HEK293T (cell line): ENCODE results near the gene AMZ2.

Source experiments
- CTCF ChIA-PET: fragments of 350-600 bp; formaldehyde crosslinking; extraction: SDS; loops from one replicate; lab custom pipeline; 2021; ENCODE audit warnings: antibody characterized with exemption, inconsistent platforms; lab: Yijun Ruan, JAX
- POLR2A ChIA-PET: fragments of 350-600 bp; formaldehyde crosslinking; extraction: SDS; loops from one replicate; lab custom pipeline; 2020; ENCODE audit warnings: antibody characterized with exemption, inconsistent platforms; lab: Yijun Ruan, JAX
- DNase-seq: peaks from one replicate; pipeline ENCODE4 v3.0.0; 2012; ENCODE audit warnings: mixed read lengths; ENCODE audit errors: extremely low spot score
- ARNT ChIP-seq: fragments of 450-650 bp; IDR thresholded peaks from 2 replicates; pipeline ENCODE4 v1.6.1; 2017; ENCODE audit warnings: mild to moderate bottlenecking
- BHLHE40 ChIP-seq: fragments of 450-650 bp; IDR thresholded peaks from 2 replicates; pipeline ENCODE4 v1.6.1; 2016; ENCODE audit warnings: mild to moderate bottlenecking, moderate library complexity, borderline replicate concordance
- CTBP1 ChIP-seq: fragments of 450-650 bp; IDR thresholded peaks from 2 replicates; pipeline ENCODE4 v1.6.1; 2016; ENCODE audit warnings: borderline replicate concordance
- ELF4 ChIP-seq: fragments of 450-650 bp; IDR thresholded peaks from 2 replicates; pipeline ENCODE4 v1.6.1; 2017; ENCODE audit warnings: antibody characterized with exemption
- FOXA1 ChIP-seq: fragments of 450-650 bp; IDR thresholded peaks from 2 replicates; pipeline ENCODE4 v1.6.1; 2016; ENCODE audit warnings: mild to moderate bottlenecking
- FOXK2 ChIP-seq: fragments of 450-650 bp; IDR thresholded peaks from 2 replicates; pipeline ENCODE4 v1.6.1; 2016; ENCODE audit warnings: mild to moderate bottlenecking
- FOXM1 ChIP-seq: fragments of 450-650 bp; IDR thresholded peaks from 2 replicates; pipeline ENCODE4 v1.6.1; 2017; ENCODE audit warnings: mild to moderate bottlenecking, borderline replicate concordance
- HDGF ChIP-seq: fragments of 450-650 bp; IDR thresholded peaks from 2 replicates; pipeline ENCODE4 v1.6.1; 2017; ENCODE audit warnings: antibody characterized with exemption, borderline replicate concordance
- L3MBTL2 ChIP-seq: fragments of 450-650 bp; conservative IDR thresholded peaks from 2 replicates; pipeline ENCODE4 v1.6.1; 2016; ENCODE audit warnings: mild to moderate bottlenecking
- LEF1 ChIP-seq: fragments of 450-650 bp; IDR thresholded peaks from 2 replicates; pipeline ENCODE4 v1.6.1; 2017; ENCODE audit warnings: mild to moderate bottlenecking, borderline replicate concordance
- NFRKB ChIP-seq: fragments of 450-650 bp; IDR thresholded peaks from 2 replicates; pipeline ENCODE4 v1.6.1; 2016; ENCODE audit warnings: mild to moderate bottlenecking, moderate library complexity
- PKNOX1 ChIP-seq: fragments of 450-650 bp; IDR thresholded peaks from 2 replicates; pipeline ENCODE4 v1.6.1; 2016
- SP1 ChIP-seq: fragments of 450-650 bp; IDR thresholded peaks from 2 replicates; pipeline ENCODE4 v1.6.1; 2017
- SUZ12 ChIP-seq: fragments of 450-650 bp; IDR thresholded peaks from 2 replicates; pipeline ENCODE4 v1.6.1; 2016; ENCODE audit warnings: mild to moderate bottlenecking
- TARDBP ChIP-seq: fragments of 450-650 bp; IDR thresholded peaks from 2 replicates; pipeline ENCODE4 v1.6.1; 2016
- ZNF384 ChIP-seq: fragments of 450-650 bp; IDR thresholded peaks from 2 replicates; pipeline ENCODE4 v1.6.1; 2016

The AMZ2 gene

GRCh38 chr17:68296217-68297191 is 48.7 kb downstream of the AMZ2 start:
- ChIA-PET CTCF (no interaction called here), POLR2A (interaction anchor here (1.3 kb wide), 1 partner anchor 14 kb away, joined by 3 read pairs; no protein-coding TSS in a partner anchor)
- DNase-seq = no peak
- no peak for TF ChIP-seq HDGF
- no peak for TF ChIP-seq ZNF384
- no peak for TF ChIP-seq SUZ12
- no peak for TF ChIP-seq ARNT
- TF ChIP-seq BHLHE40 = no peak
- TF ChIP-seq NFRKB = no peak
- TF ChIP-seq L3MBTL2 = no peak

GRCh38 chr17:68297195-68297594 is 49.4 kb downstream of the AMZ2 start:
- POLR2A ChIA-PET = interaction anchor here (1.3 kb wide), 1 partner anchor 13 kb away, joined by 3 read pairs; no protein-coding TSS in a partner anchor
- CTCF ChIA-PET = no interaction called here
- DNase-seq = no peak
- TF ChIP-seq PKNOX1 (no peak), LEF1 (no peak)

- no peak for DNase-seq
- ChIA-PET CTCF (no interaction called here), POLR2A (no interaction called here)
- TF ChIP-seq TARDBP = no peak
- TF ChIP-seq ELF4 = no peak
- TF ChIP-seq BHLHE40 = no peak
- no peak for TF ChIP-seq ZNF384
- TF ChIP-seq ARNT = no peak
- TF ChIP-seq LEF1 = no peak
- TF ChIP-seq L3MBTL2 = no peak
- TF ChIP-seq SP1 = no peak
- no peak for TF ChIP-seq FOXA1
- TF ChIP-seq NFRKB = no peak
- TF ChIP-seq FOXK2 = no peak
- TF ChIP-seq CTBP1 = no peak
- no peak for TF ChIP-seq PKNOX1
- TF ChIP-seq HDGF = no peak
Measured at GRCh38 chr17:68298601-68299000, 50.8 kb downstream of the AMZ2 start.

- no peak for DNase-seq
- TF ChIP-seq SP1 = no peak
- TF ChIP-seq ELF4 = no peak
- TF ChIP-seq FOXM1 = no peak
- TF ChIP-seq L3MBTL2 = no peak
- no peak for TF ChIP-seq LEF1
- ChIA-PET CTCF (interaction anchor here (1.1 kb wide), 1 partner anchor 10 kb away, joined by 3 read pairs; no protein-coding TSS in a partner anchor), POLR2A (interaction anchor here (1.0 kb wide), 1 partner anchor 31 kb away, joined by 3 read pairs; no protein-coding TSS in a partner anchor)
Measured at GRCh38 chr17:68299817-68300216, 52.0 kb downstream of the AMZ2 start.

GRCh38 chr17:68301438-68301959 is 53.7 kb downstream of the AMZ2 start:
- TF ChIP-seq PKNOX1 = no peak
- TF ChIP-seq HDGF = no peak
- no peak for TF ChIP-seq ZNF384
- no peak for TF ChIP-seq BHLHE40
- no peak for TF ChIP-seq L3MBTL2
- TF ChIP-seq TARDBP = no peak
- no peak for TF ChIP-seq SUZ12
- TF ChIP-seq NFRKB = no peak
- TF ChIP-seq LEF1 = no peak
- ChIA-PET CTCF (no interaction called here), POLR2A (no interaction called here)
- no peak for DNase-seq

GRCh38 chr17:68302066-68302564 is 54.3 kb downstream of the AMZ2 start:
- TF ChIP-seq SP1 = no peak
- no peak for TF ChIP-seq ZNF384
- no peak for TF ChIP-seq FOXA1
- TF ChIP-seq ELF4 = no peak
- TF ChIP-seq HDGF = no peak
- ChIA-PET CTCF (no interaction called here), POLR2A (no interaction called here)
- no peak for DNase-seq
